GM23338 (cell line): ENCODE results near the gene OR10G7. TPM values are rescaled to one million over a fixed set of nuclear protein-coding genes. Genes with fewer than 3 reads are reported as not detected.
A peak's percentile ranks its signal among the peaks of the same experiment; 100 is the strongest.

Experiments used
- ATAC-seq: fragments of 200-7000 bp; cut with Tn5 transposase; 3 replicates; pipeline ENCODE4 v1.9.1; 2020
- DNase-seq: peaks from one replicate; pipeline ENCODE4 v3.0.0-alpha.2; 2015; ENCODE audit warnings: low spot score
- H2AFZ ChIP-seq: fragments of 200-600 bp; sonication (generic); 2 replicates; pipeline ENCODE4 v1.8.0; 2016; ENCODE audit warnings: antibody characterized with exemption, mild to moderate bottlenecking, moderate library complexity
- H3F3A ChIP-seq: fragments of 200-600 bp; sonication (generic); replicated peaks from 2 replicates; pipeline ENCODE4 v1.8.0; 2017; ENCODE audit warnings: antibody characterized with exemption, mixed run types, low read depth
- H3K27ac ChIP-seq: fragments of 200-600 bp; sonication (generic); 2 replicates; pipeline ENCODE4 v1.6.1; 2016; ENCODE audit warnings: low read depth
- H3K27me3 ChIP-seq: fragments of 200-600 bp; sonication (generic); 2 replicates; pipeline ENCODE4 v1.8.0; 2016; ENCODE audit warnings: mild to moderate bottlenecking, mixed run types, moderate library complexity; ENCODE audit not compliant: insufficient read depth
- H3K36me3 ChIP-seq: fragments of 200-600 bp; sonication (generic); 2 replicates; pipeline ENCODE4 v1.8.0; 2016; ENCODE audit warnings: mild to moderate bottlenecking; ENCODE audit not compliant: insufficient read depth
- H3K4me1 ChIP-seq: fragments of 200-600 bp; sonication (generic); 2 replicates; pipeline ENCODE4 v1.8.0; 2016; ENCODE audit warnings: mild to moderate bottlenecking, moderate library complexity; ENCODE audit not compliant: insufficient read depth
- H3K4me2 ChIP-seq: fragments of 200-600 bp; sonication (generic); 2 replicates; pipeline ENCODE4 v1.7.1; 2017; ENCODE audit warnings: mixed run types
- H3K4me3 ChIP-seq: fragments of 200-600 bp; sonication (generic); 2 replicates; pipeline ENCODE4 v1.6.1; 2016; ENCODE audit warnings: mixed run types
- H3K79me2 ChIP-seq: fragments of 200-600 bp; sonication (generic); replicated peaks from 2 replicates; pipeline ENCODE4 v1.8.0; 2017; ENCODE audit warnings: mild to moderate bottlenecking; ENCODE audit not compliant: insufficient read depth
- H3K9me2 ChIP-seq: fragments of 200-600 bp; sonication (generic); 2 replicates; pipeline ENCODE4 v1.8.0; 2017; ENCODE audit not compliant: insufficient read depth
- H4K20me1 ChIP-seq: fragments of 200-600 bp; sonication (generic); replicated peaks from 2 replicates; pipeline ENCODE4 v1.8.0; 2017; ENCODE audit warnings: mild to moderate bottlenecking; ENCODE audit not compliant: insufficient read depth
- H3K27ac Mint-ChIP-seq: 2 replicates; pipeline ENCODE4 v1.8.0; 2020; ENCODE audit warnings: inconsistent platforms, mild to moderate bottlenecking, moderate library complexity, mixed read lengths
- H3K27me3 Mint-ChIP-seq: 3 replicates; pipeline ENCODE4 v1.8.0; 2022; ENCODE audit warnings: low read depth, mild to moderate bottlenecking, moderate library complexity, mixed read lengths, inconsistent platforms; ENCODE audit not compliant: insufficient read depth, poor library complexity
- H3K36me3 Mint-ChIP-seq: 3 replicates; pipeline ENCODE4 v1.8.0; 2021; ENCODE audit warnings: low read depth, mild to moderate bottlenecking, inconsistent platforms, moderate library complexity, mixed read lengths
- H3K4me1 Mint-ChIP-seq: 3 replicates; pipeline ENCODE4 v1.8.0; 2020; ENCODE audit warnings: mild to moderate bottlenecking, inconsistent platforms, mixed read lengths
- H3K4me3 Mint-ChIP-seq: 3 replicates; pipeline ENCODE4 v1.8.0; 2021; ENCODE audit warnings: moderate library complexity, mild to moderate bottlenecking, inconsistent platforms, mixed read lengths
- H3K9me3 Mint-ChIP-seq: 3 replicates; pipeline ENCODE4 v1.8.0; 2020; ENCODE audit warnings: moderate library complexity, mild to moderate bottlenecking, inconsistent platforms, mixed read lengths
- CREB1 ChIP-seq: fragments of 250-450 bp; sonication (Bioruptor Pico); IDR thresholded peaks from 2 replicates; pipeline ENCODE4 v1.5.0; 2020; ENCODE audit warnings: low read depth, mild to moderate bottlenecking, moderate library complexity
- EZH2 ChIP-seq: fragments of 200-600 bp; sonication (generic); IDR thresholded peaks from one replicate; pipeline ENCODE4 v1.8.0; 2017; ENCODE audit warnings: antibody characterized with exemption, mild to moderate bottlenecking, low read depth; ENCODE audit not compliant: unreplicated experiment
- EZH2phosphoT487 ChIP-seq: fragments of 200-600 bp; sonication (generic); IDR thresholded peaks from one replicate; pipeline ENCODE4 v1.8.1; 2018; ENCODE audit warnings: antibody characterized with exemption; ENCODE audit not compliant: unreplicated experiment
- JUNB ChIP-seq: IDR thresholded peaks from one replicate; pipeline ENCODE4 v1.6.1; 2016; ENCODE audit warnings: antibody characterized with exemption; ENCODE audit not compliant: unreplicated experiment
- NANOG ChIP-seq: IDR thresholded peaks from 2 replicates; pipeline ENCODE4 v1.6.1; 2016; ENCODE audit warnings: antibody characterized with exemption, borderline replicate concordance
- POLR2AphosphoS5 ChIP-seq: IDR thresholded peaks from 2 replicates; pipeline ENCODE4 v1.6.1; 2016; ENCODE audit warnings: antibody characterized with exemption, low read depth
- STAT1 ChIP-seq: IDR thresholded peaks from one replicate; pipeline ENCODE4 v1.6.1; 2016; ENCODE audit warnings: antibody characterized with exemption; ENCODE audit not compliant: unreplicated experiment
- ZNF114 ChIP-seq: fragments of 250-450 bp; sonication (Bioruptor Pico); IDR thresholded peaks from 2 replicates; pipeline ENCODE4 v1.5.0; 2020; ENCODE audit warnings: mild to moderate bottlenecking, moderate library complexity
- ZNF331 ChIP-seq: fragments of 250-450 bp; sonication (Bioruptor Pico); IDR thresholded peaks from 2 replicates; pipeline ENCODE4 v1.5.0; 2020; ENCODE audit warnings: low read depth, mild to moderate bottlenecking, moderate library complexity
- polyA plus RNA-seq: library from polyadenylated mRNA; unstranded; fragments of >200 nt; fragmentation: Nextera tagmentation; extraction: Ambion mirVana; gene quantifications from 2 replicates; pipeline ENCODE4 v1.2.1, GENCODE V29; 2016
- total RNA-seq: library from RNA; depleted of rRNA; stranded (reverse); fragments of >200 nt; shearing (Covaris generic); gene quantifications from 2 replicates; pipeline ENCODE4 v1.2.3, GENCODE V29; 2014
- TF ChIP-seq, protein P1 (sequence below), 2 experiments: fragments of 200-600 bp in 1 of 2; sonication (generic) in 1 of 2; conservative IDR thresholded peaks; 2 replicates each; pipeline versions ENCODE4 v1.5.1 to v1.6.1; 2016 to 2017; ENCODE audit warnings: antibody characterized with exemption in 2 of 2, low read depth in 2 of 2, mild to moderate bottlenecking in 2 of 2, moderate library complexity in 1 of 2
- TF ChIP-seq, protein P2 (sequence below): IDR thresholded peaks from 2 replicates; pipeline ENCODE4 v1.6.1; 2016; ENCODE audit warnings: antibody characterized with exemption
- TF ChIP-seq, protein P3 (sequence below): fragments of 250-450 bp; sonication (Bioruptor Pico); IDR thresholded peaks from 2 replicates; pipeline ENCODE4 v1.5.0; 2020; ENCODE audit warnings: mild to moderate bottlenecking, moderate library complexity

Gene OR10G7
- total and polyA plus RNA-seq, 2 experiments from 2014 or later: not detected

DNA sequence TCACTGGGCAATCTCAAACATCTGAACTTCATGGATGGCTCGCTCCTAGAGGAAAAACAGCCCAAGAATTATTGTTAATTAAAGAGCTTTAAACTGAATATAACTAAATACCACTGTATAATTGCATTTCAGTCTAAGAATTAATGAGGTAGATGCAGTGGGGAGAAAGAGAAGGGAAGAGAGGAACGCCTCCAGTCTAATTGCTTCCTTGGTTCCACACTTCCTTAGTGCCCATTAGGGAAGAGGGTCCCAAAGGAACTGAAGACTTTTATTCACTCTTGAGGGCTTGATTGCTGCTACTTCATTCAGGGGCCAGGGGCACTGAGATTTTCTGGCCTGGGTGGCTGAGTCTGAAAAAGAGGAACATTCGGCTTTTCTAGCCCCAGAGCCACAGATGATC lies 11.8 kb upstream of the OR10G7 start:
- Histone ChIP-seq H3K79me2 (no peaks in the 10 kb centered on the region), H3K4me1 (no peaks in the 10 kb centered on the region), H3K36me3 (no peaks in the 10 kb centered on the region), H4K20me1 (no peaks in the 10 kb centered on the region), H3F3A (no peaks in the 10 kb centered on the region), H3K4me3 (no peak overlapping the region), H3K4me2 (no peak overlapping the region), H3K27me3 (no peaks in the 10 kb centered on the region), H2AFZ (peak overlapping the region; percentile 64; the same call in 1 of the 2 replicates), H3K27ac (no peak overlapping the region), H3K9me2 (no peaks in the 10 kb centered on the region)
- TF ChIP-seq CREB1 (CRISPR knock-in tag): no peak
- H3K36me3 Mint-ChIP-seq: no peaks in the 10 kb centered on the region
- peaks cover 1% of the 10 kb centered on the region for H3K27me3 Mint-ChIP-seq
- H3K27ac Mint-ChIP-seq: no peak overlapping the region
- DNase-seq (no peak), ATAC-seq (no peak)
- no peak overlapping the region for H3K4me3 Mint-ChIP-seq
- no peaks in the 10 kb centered on the region for H3K4me1 Mint-ChIP-seq
- no peaks in the 10 kb centered on the region for H3K9me3 Mint-ChIP-seq

DNA sequence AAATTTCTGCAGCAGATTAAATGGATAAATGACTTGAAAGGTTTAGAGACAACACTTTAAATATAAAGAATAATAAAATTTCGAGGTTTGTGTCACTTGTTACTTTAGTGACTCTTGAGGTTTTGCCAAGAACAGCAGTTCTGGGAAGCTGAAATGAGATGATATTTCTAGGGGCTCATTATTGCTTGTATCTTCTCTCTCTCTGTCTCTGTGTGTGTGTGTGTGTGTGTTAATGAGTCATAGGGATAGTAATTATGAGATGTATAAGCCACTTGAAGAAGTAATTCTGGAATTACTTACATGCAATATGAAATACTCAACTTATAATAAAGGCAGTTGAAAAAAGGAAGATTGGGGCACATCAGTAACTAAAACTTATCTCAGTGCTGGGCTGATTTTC lies 9.6 kb upstream of the OR10G7 start:
- no peak overlapping the region for H3K4me3 ChIP-seq
- no peak for ATAC-seq
- H2AFZ ChIP-seq: no peak overlapping the region
- no peaks in the 10 kb centered on the region for H3K79me2 ChIP-seq
- H3K4me2 ChIP-seq: no peak overlapping the region
- H3K36me3 ChIP-seq: no peaks in the 10 kb centered on the region
- TF ChIP-seq, protein P1, sequence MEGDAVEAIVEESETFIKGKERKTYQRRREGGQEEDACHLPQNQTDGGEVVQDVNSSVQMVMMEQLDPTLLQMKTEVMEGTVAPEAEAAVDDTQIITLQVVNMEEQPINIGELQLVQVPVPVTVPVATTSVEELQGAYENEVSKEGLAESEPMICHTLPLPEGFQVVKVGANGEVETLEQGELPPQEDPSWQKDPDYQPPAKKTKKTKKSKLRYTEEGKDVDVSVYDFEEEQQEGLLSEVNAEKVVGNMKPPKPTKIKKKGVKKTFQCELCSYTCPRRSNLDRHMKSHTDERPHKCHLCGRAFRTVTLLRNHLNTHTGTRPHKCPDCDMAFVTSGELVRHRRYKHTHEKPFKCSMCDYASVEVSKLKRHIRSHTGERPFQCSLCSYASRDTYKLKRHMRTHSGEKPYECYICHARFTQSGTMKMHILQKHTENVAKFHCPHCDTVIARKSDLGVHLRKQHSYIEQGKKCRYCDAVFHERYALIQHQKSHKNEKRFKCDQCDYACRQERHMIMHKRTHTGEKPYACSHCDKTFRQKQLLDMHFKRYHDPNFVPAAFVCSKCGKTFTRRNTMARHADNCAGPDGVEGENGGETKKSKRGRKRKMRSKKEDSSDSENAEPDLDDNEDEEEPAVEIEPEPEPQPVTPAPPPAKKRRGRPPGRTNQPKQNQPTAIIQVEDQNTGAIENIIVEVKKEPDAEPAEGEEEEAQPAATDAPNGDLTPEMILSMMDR (conservative IDR thresholded peaks at IDR 0.05; ENCODE audit: low read depth in 2 of 2): no peak
- TF ChIP-seq EZH2 (no peak), NANOG (no peak), ZNF114 (CRISPR knock-in tag) (no peak), JUNB (no peak), CREB1 (CRISPR knock-in tag) (no peak), STAT1 (no peak), EZH2phosphoT487 (no peak), ZNF331 (no peak), POLR2AphosphoS5 (no peak)
- TF ChIP-seq, protein P2, sequence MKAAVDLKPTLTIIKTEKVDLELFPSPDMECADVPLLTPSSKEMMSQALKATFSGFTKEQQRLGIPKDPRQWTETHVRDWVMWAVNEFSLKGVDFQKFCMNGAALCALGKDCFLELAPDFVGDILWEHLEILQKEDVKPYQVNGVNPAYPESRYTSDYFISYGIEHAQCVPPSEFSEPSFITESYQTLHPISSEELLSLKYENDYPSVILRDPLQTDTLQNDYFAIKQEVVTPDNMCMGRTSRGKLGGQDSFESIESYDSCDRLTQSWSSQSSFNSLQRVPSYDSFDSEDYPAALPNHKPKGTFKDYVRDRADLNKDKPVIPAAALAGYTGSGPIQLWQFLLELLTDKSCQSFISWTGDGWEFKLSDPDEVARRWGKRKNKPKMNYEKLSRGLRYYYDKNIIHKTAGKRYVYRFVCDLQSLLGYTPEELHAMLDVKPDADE: no peak
- TF ChIP-seq, protein P3, sequence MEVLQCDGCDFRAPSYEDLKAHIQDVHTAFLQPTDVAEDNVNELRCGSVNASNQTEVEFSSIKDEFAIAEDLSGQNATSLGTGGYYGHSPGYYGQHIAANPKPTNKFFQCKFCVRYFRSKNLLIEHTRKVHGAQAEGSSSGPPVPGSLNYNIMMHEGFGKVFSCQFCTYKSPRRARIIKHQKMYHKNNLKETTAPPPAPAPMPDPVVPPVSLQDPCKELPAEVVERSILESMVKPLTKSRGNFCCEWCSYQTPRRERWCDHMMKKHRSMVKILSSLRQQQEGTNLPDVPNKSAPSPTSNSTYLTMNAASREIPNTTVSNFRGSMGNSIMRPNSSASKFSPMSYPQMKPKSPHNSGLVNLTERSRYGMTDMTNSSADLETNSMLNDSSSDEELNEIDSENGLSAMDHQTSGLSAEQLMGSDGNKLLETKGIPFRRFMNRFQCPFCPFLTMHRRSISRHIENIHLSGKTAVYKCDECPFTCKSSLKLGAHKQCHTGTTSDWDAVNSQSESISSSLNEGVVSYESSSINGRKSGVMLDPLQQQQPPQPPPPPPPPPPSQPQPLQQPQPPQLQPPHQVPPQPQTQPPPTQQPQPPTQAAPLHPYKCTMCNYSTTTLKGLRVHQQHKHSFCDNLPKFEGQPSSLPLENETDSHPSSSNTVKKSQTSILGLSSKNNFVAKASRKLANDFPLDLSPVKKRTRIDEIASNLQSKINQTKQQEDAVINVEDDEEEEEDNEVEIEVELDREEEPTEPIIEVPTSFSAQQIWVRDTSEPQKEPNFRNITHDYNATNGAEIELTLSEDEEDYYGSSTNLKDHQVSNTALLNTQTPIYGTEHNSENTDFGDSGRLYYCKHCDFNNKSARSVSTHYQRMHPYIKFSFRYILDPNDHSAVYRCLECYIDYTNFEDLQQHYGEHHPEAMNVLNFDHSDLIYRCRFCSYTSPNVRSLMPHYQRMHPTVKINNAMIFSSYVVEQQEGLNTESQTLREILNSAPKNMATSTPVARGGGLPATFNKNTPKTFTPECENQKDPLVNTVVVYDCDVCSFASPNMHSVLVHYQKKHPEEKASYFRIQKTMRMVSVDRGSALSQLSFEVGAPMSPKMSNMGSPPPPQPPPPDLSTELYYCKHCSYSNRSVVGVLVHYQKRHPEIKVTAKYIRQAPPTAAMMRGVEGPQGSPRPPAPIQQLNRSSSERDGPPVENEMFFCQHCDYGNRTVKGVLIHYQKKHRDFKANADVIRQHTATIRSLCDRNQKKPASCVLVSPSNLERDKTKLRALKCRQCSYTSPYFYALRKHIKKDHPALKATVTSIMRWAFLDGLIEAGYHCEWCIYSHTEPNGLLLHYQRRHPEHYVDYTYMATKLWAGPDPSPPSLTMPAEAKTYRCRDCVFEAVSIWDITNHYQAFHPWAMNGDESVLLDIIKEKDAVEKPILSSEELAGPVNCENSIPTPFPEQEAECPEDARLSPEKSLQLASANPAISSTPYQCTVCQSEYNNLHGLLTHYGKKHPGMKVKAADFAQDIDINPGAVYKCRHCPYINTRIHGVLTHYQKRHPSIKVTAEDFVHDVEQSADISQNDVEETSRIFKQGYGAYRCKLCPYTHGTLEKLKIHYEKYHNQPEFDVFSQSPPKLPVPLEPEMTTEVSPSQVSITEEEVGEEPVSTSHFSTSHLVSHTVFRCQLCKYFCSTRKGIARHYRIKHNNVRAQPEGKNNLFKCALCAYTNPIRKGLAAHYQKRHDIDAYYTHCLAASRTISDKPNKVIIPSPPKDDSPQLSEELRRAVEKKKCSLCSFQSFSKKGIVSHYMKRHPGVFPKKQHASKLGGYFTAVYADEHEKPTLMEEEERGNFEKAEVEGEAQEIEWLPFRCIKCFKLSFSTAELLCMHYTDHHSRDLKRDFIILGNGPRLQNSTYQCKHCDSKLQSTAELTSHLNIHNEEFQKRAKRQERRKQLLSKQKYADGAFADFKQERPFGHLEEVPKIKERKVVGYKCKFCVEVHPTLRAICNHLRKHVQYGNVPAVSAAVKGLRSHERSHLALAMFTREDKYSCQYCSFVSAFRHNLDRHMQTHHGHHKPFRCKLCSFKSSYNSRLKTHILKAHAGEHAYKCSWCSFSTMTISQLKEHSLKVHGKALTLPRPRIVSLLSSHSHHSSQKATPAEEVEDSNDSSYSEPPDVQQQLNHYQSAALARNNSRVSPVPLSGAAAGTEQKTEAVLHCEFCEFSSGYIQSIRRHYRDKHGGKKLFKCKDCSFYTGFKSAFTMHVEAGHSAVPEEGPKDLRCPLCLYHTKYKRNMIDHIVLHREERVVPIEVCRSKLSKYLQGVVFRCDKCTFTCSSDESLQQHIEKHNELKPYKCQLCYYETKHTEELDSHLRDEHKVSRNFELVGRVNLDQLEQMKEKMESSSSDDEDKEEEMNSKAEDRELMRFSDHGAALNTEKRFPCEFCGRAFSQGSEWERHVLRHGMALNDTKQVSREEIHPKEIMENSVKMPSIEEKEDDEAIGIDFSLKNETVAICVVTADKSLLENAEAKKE (CRISPR knock-in tag): no peak
- H3K27me3 ChIP-seq: no peaks in the 10 kb centered on the region
- no peak overlapping the region for H3K27ac ChIP-seq
- Mint-ChIP-seq H3K9me3 (no peaks in the 10 kb centered on the region), H3K27me3 (peaks cover 1% of the 10 kb centered on the region), H3K4me1 (no peaks in the 10 kb centered on the region), H3K36me3 (no peaks in the 10 kb centered on the region), H3K4me3 (no peak overlapping the region), H3K27ac (no peak overlapping the region)
- H3F3A ChIP-seq: no peaks in the 10 kb centered on the region
- no peaks in the 10 kb centered on the region for H3K9me2 ChIP-seq
- no peaks in the 10 kb centered on the region for H4K20me1 ChIP-seq
- H3K4me1 ChIP-seq: no peaks in the 10 kb centered on the region
- DNase-seq: no peak
